Measurements from ENCODE around the gene ZNF14.
"Not testable (repeated sequence)": the region's sequence is repeated elsewhere in the genome, so short reads cannot be mapped to it uniquely, and the experiment has no call there.

ZNF14 gene

DNA sequence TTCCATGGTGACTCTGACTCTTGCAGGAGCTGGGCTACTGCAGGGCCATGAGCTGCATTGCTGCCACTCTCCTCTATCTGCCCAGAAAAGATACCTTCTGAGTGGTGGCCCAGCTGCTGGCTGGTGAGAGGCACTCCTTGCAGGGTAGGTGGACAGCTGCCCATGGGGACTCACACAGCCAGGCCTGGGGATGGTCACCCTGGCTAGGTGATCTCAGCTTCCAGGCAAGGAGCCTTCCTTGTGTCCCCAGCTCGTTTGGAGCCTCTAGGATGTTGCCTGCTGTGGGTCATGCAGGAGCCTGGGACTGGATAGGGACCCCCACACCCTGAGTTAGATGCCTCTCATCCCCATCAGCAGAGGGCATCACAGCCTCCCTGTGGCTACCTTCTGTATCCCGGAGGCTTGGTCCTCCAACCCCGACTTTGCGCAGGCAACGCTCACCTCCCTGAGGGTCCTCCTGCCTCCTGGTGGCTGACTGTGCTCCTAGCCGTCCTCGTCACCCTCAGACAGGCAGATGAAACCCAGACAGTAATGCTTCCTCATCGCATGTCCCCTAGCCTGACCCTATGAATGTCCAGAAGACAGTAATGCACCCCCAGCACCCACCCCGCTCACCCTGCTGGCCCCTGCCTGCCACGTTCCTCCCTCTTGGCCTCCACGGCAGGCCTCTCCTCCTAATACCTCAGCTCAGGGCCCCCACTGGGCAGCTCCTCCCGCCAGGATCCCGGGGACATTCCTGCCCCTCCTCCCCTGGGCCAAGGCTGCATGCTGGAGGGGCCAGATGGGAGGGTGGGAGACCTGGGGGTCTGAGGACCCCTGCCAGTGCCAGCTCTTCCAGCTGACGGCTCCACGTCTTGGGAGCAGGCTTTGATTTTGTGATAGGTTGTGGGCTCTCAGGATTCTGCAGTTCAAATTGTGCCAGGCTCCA lies 13.6 kb upstream of the ZNF14 start:
- DNase-seq (ENCODE audit: low read depth), result no peak

DNA sequence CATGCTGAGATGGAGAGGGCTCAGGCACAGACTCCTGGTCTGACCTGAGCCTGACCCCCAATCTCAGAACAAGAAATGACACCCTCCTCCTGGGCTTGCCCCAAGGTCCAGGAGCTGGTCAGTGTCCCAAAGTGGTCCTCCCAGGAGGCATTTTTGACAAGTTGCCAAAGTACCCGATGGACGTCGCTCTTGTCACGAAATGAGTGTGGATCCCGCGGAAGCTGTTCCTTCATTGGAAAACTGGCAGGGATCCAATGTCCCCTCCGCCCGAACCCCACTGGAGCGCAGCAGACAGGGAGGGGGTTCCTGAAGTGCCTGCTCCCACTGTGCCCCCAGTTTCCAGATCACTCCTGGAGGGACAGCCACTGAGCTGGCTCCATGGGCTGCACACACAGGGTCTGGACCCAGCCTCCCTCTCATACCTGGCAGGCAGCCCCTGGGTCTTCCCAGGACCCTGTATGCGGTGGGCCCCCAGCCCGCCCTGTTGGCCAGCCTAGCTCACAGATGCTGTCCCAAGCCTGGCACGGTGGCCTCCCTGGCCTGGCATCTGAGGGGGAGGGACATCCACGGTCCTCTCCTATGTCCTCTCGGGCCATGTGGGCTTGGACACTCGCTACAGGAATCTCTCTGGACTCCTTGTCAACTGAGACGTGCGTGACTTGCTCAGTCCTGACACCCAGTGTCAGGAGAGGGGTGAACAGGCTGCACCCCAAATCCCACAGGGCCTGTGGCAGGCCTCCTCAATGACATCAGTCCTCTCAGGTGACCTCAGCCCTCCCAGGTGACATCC lies 12.8 kb upstream of the ZNF14 start:
- no peak for DNase-seq (ENCODE audit: low read depth)

DNA sequence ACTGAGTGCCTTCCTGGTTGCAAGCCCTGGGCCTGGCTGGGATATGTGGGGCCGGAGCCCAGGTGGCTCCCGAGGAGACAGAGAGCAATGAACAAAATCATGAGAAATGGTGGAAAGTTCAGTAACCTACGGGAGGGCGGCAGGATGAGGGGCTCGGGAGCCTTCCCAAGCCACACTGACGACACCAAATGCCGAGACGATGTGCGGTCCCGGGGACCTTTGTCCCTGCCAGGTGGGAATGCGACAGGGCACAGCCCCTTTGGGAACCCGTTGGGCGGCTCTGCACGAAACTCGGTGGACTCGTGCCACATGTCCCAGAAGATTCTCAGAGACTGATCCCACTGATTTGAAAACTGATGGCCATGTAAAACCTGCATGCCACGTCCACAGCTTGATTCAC lies 11.7 kb upstream of the ZNF14 start:
- DNase-seq (ENCODE audit: low read depth), result no peak

DNA sequence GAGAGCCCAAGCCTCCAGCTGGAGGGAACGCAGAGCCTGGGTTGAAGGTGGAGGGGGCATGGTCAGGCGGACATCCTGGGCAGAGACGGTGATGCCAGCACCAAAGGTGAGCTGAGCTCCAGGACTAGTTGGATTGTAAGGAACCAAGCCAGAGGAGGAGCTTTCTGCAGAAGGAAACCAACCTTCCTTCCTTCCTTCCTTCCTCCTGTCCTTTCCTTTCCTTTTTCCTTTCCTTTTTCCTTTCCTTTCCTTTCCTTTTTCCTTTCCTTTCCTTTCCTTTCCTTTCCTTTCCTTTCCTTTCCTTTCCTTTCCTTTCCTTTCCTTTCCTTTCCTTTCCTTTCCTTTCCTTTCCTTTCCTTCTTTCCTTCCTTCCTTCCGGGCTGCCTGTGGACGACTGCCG lies 11.0 kb upstream of the ZNF14 start:
- not testable (repeated sequence) for DNase-seq (ENCODE audit: low read depth)

DNA sequence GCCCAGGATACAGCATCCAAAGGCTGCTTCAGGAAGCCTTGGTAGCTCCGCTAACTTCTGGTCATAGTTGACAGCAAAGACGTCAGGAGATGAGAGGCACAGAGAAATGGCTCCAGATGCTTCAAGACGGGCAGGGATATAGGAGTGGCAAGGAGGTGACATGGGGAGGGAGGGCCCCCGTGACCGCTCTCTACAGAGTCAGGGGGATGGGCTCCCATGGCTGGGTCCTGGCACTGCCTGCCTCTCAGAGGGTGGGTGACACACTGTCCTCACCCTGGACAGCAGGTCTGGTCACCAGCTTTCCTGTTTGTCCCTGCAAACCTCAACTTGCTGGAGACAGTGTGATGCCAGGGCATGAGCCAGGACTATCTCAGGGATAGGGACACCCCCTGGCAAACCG lies 10.3 kb upstream of the ZNF14 start:
- DNase-seq (ENCODE audit: low read depth), result no peak

DNA sequence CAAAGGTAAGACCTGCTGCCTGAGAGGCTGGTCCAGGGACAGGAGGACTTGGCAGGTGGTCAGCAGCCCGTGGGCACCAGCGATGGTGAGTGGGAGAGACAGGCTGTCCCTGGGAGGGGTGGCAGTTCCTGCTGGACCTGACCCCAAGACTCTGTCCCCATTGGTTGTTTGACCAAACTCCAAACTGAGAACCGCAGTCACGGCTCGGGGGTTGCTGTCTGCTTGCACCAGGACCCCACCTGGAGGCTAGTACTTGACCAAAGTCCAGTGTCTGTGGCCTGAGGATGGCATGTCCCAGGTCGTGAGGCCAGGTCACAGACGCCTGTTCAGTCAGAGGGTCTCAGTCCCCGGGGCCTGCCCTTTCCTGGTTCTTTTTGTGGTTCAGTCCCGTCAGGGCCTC lies 9.9 kb upstream of the ZNF14 start:
- DNase-seq (ENCODE audit: low read depth), result no peak

DNA sequence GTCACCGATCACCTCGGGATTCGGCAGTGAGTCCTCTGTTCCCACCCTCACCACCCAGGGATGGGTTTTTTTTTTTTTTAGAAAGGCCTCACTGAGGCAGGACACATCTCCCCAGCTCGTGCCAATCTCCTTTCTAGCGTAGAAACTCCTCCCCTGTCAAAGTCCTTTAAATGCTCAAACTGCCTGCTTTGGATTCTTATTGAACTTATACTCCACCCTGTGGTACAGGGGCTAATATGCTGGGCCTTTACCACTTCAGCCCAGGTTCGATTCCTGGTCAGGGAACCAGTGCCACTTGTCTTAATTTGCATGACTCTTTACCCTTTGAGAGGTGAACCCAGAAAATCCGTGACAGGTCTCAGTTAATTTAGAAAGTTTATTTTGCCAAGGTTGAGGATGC lies 8.3 kb upstream of the ZNF14 start:
- no peak for DNase-seq (ENCODE audit: low read depth)

DNA sequence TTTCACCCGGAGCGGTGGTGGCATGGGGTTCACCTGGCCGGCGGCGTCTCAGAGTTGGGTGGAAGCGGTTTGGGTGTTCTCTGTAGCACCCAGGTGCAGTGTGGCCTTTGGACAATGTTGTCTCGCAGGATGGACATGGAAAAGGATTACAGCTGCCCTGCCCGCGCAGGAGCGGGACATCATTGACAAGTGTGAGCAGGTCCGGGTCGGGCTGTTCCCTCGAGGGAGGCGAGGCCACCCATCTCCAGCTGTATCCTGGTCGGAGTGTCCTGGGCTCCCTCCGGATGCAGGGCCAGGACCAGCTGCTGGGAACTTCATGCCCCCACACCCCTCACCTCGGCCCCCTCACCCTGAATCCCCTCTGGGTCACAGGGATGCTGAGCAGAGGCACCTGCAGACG lies 7.8 kb upstream of the ZNF14 start:
- no peak for DNase-seq (ENCODE audit: low read depth)

DNA sequence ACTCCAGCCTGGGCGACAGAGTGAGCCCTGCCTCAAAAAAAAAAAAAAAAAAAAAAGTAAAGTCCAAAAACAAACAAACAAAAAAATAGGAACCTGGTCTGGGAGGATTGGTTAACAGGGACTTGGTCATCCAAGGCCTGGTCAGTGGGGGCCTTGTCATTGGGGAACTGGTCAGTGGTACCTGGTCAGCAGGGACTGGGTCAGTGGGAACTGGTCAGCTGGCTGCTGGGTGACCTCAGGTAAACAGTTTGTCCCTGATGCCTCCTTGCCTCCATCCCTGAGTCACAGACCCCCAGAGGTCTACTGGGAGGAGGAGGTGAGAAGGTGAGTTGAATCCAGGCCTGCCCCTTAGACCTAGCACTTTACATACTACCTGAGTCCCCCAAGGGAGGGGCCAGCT lies 5.7 kb upstream of the ZNF14 start:
- DNase-seq (ENCODE audit: low read depth), result no peak

DNA sequence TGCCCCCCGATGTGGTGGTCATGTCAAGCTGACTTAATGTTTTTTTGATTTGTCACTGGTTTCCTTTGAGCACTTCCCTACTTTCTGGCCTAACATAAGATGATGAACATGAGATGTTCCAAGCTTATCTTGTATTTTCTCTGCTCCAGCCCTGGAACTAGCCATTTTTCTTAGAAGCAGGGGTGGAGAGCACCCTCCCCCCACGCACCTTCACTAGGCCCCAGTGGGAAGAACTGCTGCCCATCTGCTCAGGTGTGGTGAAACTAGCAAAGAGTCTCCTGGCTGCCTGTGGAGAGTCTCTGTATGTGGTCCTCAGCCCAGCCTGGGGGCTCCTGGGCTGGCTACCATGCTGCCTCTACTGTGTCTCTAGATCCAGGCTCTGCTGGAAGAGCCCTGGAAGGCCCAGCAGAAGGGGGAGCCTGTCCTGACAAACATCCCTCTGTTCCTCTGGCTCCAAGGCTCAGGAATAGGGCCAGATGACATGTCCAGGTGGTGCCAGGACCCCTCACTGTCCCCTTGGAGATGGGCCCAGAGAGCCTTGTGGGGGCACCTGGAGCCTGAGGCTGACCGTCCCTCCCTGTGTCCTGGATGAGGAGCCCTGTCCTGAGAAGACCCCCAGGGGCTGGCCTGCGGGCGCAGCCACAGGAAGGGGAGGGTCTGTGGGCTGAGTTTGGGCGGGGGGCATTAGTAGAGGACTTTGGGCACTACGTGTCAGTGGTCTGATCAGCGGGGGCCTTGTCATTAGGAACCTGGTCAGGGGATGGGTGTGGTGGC lies 4.8 kb upstream of the ZNF14 start:
- DNase-seq (ENCODE audit: low read depth), result no peak

DNA sequence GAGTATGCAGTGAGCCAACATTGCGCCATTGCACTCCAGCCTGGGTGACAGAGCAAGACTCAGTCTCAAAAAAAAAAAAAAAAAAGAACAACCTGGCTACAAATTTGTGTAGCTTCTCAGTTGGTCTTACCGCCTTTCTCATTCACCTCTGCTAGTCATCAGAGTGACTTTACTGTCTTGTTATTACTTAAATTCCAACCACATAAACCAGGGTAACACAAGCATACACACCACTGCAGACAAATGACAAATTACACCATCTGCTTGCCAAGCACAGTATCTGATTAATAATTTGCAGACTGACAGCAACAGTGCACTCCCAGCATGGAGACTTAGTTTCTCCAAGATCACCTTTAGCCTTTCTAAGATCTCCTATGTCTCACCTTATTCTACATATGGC lies 11.0 kb downstream of the ZNF14 start:
- DNase-seq (ENCODE audit: low read depth), result no peak

DNA sequence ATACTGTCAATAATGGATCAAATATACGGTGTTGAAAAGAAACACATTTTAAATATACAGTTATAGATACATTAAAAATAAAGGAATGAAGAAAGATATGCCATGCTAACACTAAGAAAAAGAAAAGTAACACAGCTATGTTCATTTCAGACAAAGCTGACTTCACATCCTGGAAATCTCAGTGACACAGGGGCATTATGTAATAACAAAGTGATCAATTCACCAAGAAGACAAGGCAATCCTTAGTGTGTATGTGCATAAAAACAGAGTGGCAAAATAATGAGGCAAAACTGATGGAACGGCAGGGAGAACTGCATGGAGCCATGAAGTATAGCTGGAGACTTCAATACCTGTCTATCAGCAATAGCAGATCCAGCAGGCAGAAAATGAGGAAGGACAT lies 13.1 kb downstream of the ZNF14 start:
- no peak for DNase-seq (ENCODE audit: low read depth)

DNA sequence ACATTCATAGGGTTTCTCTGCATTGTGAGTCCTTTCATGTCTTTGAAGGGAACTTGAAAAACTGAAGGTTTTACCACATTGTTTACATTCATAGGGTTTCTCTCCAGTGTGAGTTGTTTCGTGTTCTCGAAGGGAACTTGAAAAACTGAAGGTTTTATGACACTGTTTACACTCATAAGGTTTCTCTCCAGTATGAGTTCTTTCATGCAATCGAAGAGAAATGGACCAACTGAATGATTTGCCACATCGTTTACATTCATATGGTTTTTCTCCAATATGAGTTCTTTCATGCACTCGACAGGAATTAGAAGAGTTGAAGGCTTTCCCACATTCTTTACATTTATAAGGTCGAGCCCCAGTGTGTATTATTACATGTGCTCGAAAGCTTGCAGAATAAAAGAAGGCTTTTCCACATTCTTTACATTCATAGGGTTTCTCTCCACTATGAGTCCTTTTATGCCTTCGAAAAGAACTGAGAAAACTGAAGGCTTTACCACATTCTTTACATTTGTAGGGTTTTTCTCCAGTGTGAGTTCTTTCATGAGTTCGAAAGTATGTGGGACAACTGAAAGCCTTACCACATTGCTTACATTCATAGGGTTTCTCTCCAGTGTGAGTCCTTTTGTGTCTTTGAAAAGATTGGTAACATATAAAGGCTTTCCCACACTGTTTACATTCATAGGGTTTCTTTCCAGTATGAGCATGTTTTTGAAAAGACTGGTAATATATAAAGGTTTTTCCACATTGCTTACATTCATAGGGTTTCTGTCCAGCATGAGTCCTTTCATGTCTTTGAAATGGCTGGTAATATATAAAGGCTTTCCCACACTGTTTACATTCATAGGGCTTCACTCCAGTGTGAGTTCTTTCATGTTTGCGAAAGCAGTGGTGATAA lies 20.7 kb downstream of the ZNF14 start:
- no peak for DNase-seq (ENCODE audit: low read depth)

DNA sequence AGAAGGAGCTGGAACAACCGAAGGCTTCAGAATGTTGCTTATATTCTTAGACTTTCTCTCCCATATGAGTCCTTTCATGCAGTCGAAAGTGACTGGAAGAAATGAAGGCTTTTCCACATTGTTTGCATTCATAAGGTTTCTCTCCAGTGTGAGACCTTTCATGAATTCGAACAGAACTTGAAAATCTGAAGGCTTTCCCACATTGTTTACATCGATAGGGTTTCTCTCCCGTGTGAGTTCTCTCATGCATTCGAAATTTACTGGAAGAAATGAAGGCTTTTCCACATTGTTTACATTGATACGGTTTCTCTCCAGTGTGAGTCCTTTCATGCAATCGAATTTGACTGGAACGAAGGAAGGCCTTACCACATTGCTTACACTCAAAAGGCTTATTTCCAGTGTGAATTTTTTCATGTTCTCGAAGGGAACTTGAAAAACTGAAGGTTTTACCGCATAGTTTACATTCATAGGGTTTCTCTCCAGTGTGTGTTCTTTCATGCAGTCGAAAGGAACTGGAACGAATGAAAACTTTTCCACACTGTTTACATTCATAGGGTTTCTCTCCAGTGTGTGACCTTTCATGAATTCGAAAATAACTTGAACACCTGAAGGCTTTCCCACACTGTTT lies 21.5 kb downstream of the ZNF14 start:
- no peak for DNase-seq (ENCODE audit: low read depth)

DNA sequence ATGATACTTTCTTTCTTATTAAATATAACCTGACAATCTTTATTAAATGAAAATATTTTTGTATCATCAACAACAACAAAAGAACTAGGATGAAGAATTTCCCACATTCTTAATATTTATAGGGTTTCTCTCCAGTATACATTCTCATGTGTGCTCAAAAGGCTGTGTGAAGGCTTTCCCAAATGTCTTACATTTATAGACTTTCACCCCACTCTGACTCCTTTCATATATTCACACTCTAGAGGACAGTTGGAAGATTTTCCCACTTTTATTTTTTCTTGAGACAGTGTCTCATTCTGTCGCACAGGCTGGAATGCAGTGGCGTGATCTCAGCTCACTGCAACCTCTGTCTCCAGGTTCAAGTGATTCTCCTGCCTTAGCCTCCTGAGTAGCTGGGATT lies 22.4 kb downstream of the ZNF14 start:
- DNase-seq (ENCODE audit: low read depth), result no peak

DNA sequence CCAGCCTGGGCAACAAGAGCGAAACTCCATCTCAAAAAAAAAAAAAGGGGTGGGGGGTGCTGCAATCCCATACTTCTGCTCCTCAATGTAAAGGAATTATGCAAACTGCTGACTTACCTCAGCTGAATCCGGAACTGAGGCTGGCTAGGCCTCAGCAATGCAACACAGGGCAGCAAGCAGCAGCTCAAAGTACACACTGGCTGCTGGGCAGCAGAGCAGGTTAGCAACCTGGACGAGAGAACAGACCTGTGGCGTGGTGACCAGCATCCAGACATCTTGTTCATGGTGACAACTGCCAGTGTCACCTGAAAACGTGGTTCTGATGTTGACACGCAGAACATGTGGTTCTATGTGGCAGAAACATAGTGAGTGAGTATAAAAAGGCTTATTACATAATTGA lies 28.1 kb downstream of the ZNF14 start:
- DNase-seq (ENCODE audit: low read depth), result no peak

DNA sequence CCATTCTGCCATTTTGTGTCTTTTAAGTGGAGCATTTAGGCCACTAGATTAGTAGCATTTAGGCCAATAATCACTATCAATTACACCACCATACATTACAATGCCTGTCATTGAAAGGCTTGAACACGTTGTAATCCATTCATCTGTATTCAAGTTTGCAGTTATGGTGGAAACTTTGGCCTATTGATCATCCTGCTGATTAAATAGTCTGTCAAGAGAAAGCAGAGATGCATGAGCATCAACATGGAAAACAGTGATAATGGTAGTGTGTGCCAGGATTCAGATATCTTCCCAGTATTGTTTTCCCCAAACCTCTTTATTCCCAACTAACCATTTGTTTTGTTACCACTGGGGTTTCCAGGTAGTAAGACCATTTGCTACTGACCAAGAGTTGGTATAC lies 32.4 kb downstream of the ZNF14 start:
- DNase-seq (ENCODE audit: low read depth), result not testable (repeated sequence)

DNA sequence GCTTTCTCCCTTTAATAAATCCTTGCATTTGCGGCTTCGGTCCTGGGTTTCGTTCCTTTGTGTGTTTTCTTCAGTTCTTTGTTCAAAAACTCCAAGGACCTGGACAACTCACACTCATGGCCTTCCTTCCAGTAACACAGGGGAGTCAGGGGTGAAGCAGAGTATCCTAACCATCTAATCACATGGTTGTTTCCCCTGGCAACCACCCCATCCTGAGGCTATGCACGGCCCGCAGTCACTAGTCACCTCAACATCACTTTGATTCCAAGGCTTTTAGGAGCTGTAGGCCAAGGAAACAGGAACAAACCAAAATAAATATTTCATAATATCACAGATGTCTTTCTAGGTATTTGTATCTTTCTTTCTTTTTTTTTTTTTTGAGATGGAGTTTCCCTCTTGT lies 35.3 kb downstream of the ZNF14 start:
- no peak for DNase-seq (ENCODE audit: low read depth)

DNA sequence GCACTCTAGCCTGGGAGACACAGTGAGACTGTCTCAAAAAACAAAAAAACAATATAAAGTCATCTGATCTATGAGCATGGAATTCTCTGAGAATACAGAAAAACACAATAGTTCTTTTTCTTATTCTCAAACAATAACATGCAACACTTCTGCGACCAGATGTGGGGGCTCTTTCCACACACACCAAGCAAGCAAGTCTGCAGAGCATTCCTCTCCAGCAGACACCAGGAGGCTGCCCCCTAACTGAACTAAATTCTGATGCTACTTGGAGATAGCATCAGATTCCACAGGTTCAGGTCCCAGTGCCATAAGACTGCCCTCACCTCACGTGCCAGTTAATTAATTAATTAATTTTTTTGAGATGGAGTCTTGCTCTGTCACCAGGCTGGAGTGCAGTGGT lies 36.5 kb downstream of the ZNF14 start:
- no peak for DNase-seq (ENCODE audit: low read depth)

DNA sequence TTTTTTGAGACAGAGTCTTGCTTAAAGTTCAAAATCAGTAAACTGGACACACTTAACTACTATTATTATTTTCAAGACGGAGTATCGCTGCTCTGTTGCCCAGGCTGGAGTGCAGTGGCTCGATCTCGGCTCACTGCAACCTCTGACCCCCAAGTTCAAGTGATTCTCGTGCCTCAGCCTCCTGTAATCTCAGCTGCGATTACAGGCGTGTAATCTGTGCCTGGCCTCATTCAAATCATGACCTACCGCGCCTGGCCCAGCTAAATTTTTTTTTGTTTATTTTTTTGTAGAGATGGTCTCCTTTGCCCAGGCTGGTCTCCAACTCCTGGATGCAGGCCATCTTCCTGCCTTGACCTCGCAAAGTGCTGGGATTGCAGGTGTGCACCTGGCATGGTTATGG lies 41.2 kb downstream of the ZNF14 start:
- DNase-seq (ENCODE audit: low read depth), result no peak

DNA sequence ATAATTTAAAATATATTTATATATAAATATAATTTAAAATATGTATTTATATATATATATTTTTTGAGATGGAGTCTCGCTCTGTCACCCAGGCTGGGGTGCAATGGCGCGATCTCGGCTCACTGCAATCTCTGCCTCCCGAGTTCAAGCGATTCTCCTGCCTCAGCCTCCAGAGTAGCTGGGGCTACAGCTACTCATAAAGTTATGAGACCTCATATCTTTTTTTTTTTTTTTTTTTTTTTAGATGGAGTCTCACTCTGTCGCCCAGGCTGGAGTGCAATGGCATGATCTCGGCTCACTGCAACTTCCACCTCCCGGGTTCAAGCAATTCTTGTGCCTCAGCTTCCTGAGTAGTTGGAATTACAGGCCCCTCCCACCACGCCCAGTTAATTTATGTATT lies 43.9 kb downstream of the ZNF14 start:
- not testable (repeated sequence) for DNase-seq (ENCODE audit: low read depth)

All from activated T-cell treated with anti-CD3 and anti-CD28 coated beads for 24 hours (primary cell).